Measurements from ENCODE around the gene ADAD1.

The ADAD1 gene

DNA sequence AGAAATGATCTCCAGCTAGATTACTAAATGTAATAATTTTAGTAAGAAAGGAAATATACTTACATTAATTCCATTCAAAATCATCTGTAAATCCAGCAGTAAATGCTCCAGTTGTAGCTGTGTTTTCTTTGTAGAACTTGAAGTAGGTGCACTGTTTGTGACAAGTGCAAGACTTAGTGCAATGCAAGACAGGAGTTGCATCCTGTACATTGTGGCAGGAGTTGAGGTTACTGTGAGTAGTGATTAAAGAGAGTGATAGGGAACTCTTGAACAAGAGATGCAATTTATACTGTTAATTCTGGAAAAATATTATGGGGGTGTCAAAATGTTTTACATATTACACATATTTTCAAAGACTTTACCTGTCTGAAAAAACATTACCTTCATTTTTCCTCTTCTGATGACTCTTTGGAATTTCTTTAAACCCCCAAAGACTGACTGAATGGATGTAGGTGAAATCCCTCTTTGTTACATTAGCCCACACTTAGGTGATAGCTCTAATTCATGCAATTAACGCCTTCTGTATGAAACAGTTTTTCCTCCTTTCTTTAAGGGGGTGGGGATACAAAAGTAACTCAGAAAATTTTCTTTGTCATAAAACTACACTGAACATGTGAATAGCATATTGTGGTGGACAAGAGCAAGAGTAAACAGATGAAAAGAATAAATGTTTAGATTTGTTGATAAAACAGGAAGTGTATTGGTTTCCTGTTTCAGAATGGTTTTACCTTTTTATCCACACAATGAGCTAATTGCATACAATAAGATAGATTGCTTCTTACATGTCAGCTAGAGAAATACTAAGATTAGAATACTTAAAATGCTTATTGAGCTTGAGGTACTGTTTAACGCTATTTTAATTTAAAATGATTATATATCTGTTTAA lies 77.7 kb downstream of the ADAD1 start, which contains the start of gene IL2:
TSS of gene IL2 (minus strand) at position 495 of the 886 bp plus-strand sequence. CDS start at position 210, 285 bp downstream.
- Histone ChIP-seq H3K4me3 (replicated peaks; ENCODE audit: low read depth, low read length) (no peak within 1 kb of the TSS), H3K36me3 (ENCODE audit: control insufficient read depth, insufficient read depth, low read length) (no peaks in the 10 kb centered on the region), H3K27me3 (replicated peaks; ENCODE audit: control insufficient read depth, insufficient read depth, low read length) (no peaks in the 10 kb centered on the region)
- DNase-seq (ENCODE audit: extremely low read depth, insufficient read length) = no peak
- TF ChIP-seq, protein P1, sequence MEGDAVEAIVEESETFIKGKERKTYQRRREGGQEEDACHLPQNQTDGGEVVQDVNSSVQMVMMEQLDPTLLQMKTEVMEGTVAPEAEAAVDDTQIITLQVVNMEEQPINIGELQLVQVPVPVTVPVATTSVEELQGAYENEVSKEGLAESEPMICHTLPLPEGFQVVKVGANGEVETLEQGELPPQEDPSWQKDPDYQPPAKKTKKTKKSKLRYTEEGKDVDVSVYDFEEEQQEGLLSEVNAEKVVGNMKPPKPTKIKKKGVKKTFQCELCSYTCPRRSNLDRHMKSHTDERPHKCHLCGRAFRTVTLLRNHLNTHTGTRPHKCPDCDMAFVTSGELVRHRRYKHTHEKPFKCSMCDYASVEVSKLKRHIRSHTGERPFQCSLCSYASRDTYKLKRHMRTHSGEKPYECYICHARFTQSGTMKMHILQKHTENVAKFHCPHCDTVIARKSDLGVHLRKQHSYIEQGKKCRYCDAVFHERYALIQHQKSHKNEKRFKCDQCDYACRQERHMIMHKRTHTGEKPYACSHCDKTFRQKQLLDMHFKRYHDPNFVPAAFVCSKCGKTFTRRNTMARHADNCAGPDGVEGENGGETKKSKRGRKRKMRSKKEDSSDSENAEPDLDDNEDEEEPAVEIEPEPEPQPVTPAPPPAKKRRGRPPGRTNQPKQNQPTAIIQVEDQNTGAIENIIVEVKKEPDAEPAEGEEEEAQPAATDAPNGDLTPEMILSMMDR (IDR thresholded peaks at IDR 0.05; ENCODE audit: insufficient read depth, low read length, poor library complexity, severe bottlenecking) = no peak

DNA sequence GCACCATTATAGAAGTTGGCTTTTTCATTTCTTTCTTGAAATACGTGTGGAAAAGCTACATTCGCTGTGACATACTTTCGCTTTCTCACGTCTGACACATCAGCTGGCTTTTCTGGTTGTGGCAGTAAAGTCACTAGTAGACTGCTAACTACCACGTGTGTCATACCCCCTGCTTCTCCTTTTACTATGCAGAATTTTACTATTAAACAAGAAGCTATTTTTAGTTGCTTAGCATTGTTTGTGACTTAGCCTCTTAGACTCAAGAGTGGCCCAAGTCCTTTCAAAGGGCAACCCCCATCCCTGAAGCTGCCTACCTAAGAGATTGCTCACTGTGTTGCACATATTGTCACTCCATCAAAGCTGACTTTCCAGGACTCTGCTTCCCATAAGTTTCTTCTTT lies 79.8 kb downstream of the ADAD1 start:
- peak; percentile 9 for DNase-seq (ENCODE audit: extremely low read depth, insufficient read length)
- peak overlapping the region; percentile 3; the same call in 1 of the 2 replicates for H3K4me3 ChIP-seq (replicated peaks; ENCODE audit: low read depth, low read length)
- TF ChIP-seq, protein P1 (IDR thresholded peaks at IDR 0.05; ENCODE audit: insufficient read depth, low read length, poor library complexity, severe bottlenecking) = no peak
- H3K27me3 ChIP-seq (replicated peaks; ENCODE audit: control insufficient read depth, insufficient read depth, low read length) = no peaks in the 10 kb centered on the region
- H3K36me3 ChIP-seq (ENCODE audit: control insufficient read depth, insufficient read depth, low read length) = no peaks in the 10 kb centered on the region

DNA sequence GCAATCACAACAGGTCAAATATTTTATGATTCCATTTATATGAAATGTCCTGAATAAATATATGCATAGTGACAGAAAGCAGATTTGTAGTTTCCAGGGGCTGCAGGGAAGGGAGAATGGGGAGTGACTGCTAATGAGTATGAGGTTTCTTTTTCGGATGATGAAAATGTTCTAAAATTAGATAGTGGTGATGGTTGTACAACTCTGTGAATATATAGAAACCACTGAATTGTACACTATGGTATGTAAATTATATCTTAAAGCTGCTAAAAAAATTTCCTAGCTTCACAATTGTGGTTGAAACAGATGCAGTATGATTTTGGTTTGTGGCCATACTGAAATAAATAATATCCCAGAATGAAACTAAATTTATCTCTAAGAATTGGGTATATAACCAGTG lies 90.6 kb downstream of the ADAD1 start:
- no peak for DNase-seq (ENCODE audit: extremely low read depth, insufficient read length)
- Histone ChIP-seq H3K4me3 (replicated peaks; ENCODE audit: low read depth, low read length) (no peak overlapping the region), H3K36me3 (ENCODE audit: control insufficient read depth, insufficient read depth, low read length) (no peaks in the 10 kb centered on the region), H3K27me3 (replicated peaks; ENCODE audit: control insufficient read depth, insufficient read depth, low read length) (no peaks in the 10 kb centered on the region; the same call in 1 of the 2 replicates)
- TF ChIP-seq, protein P1 (IDR thresholded peaks at IDR 0.05; ENCODE audit: insufficient read depth, low read length, poor library complexity, severe bottlenecking) = no peak

DNA sequence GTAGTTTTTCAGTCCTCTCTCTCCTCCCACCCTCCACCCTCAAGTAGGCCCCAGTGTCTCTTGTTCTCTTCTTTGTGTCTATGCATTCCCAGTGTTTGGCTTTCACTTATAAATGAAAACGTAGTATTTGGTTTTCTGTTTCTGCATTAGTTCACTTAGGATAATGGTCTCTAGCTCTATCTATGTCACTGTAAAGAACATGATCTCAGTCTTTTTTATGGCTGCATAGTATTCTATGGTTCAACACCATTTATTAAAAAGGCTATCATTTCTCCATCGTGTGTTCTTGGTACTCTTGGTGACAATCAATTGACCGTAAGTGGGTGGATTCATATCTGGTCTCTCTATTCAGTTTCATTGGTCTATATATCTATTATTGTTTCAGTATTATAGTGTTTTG lies 96.4 kb downstream of the ADAD1 start:
- no peak overlapping the region for H3K4me3 ChIP-seq (replicated peaks; ENCODE audit: low read depth, low read length)
- TF ChIP-seq, protein P1 (IDR thresholded peaks at IDR 0.05; ENCODE audit: insufficient read depth, low read length, poor library complexity, severe bottlenecking) = no peak
- no peaks in the 10 kb centered on the region for H3K36me3 ChIP-seq (ENCODE audit: control insufficient read depth, insufficient read depth, low read length)
- no peaks in the 10 kb centered on the region for H3K27me3 ChIP-seq (replicated peaks; ENCODE audit: control insufficient read depth, insufficient read depth, low read length)
- DNase-seq (ENCODE audit: extremely low read depth, insufficient read length) = no peak

DNA sequence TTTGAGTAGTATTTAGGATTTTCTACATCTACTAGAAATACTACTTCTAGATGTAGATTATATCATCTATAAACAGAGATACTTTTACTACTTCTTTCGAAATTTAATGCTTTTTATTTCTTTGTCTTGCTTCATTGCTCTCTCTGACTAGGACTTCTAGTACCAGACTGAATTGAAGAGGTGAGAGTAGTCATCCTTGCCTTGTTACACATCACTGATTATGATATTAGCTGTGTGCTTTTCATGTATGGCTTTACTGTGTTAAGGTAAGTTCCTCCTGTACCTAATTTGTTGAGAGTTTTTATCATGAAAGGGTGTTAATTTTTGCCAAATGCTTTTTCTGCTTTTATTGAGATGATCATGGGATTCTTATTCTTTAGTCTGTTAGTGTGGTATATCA lies 97.3 kb downstream of the ADAD1 start:
- no peaks in the 10 kb centered on the region for H3K27me3 ChIP-seq (replicated peaks; ENCODE audit: control insufficient read depth, insufficient read depth, low read length)
- no peaks in the 10 kb centered on the region for H3K36me3 ChIP-seq (ENCODE audit: control insufficient read depth, insufficient read depth, low read length)
- no peak for DNase-seq (ENCODE audit: extremely low read depth, insufficient read length)
- TF ChIP-seq, protein P1 (IDR thresholded peaks at IDR 0.05; ENCODE audit: insufficient read depth, low read length, poor library complexity, severe bottlenecking) = no peak
- no peak overlapping the region for H3K4me3 ChIP-seq (replicated peaks; ENCODE audit: low read depth, low read length)
